Measurements from ENCODE around the gene LAGE3. TPM values are rescaled to one million over a fixed set of nuclear protein-coding genes. Genes with fewer than 3 reads are reported as not detected.

Gene LAGE3
- total and polyA plus RNA-seq, 7 donors, result 10.7 to 64.8 (median 24.1) TPM

GRCh38 chrX:154490414-154491083 is 11.5 kb upstream of the LAGE3 start, which contains the start of gene SLC10A3:
Gene SLC10A3, minus strand, starts transcription at chrX:154490629. Its CDS starts 1,689 bp downstream, at chrX:154488940.
- Histone ChIP-seq H3K4me3 (peak within 1 kb of the TSS; percentile 67), H3K27ac (peak within 1 kb of the TSS; percentile 93), H3K36me3 (ENCODE audit: insufficient read depth in 1 of 2, low read depth in 1 of 2) (peaks cover 0 to 8% of the 10 kb centered on the region in 2 donors), H3K27me3 (ENCODE audit: insufficient read depth in 3 of 3, low read length in 2 of 3) (no peaks in the 10 kb centered on the region), H3K9me3 (no peaks in the 10 kb centered on the region), H3K4me1 (no peaks in the 10 kb centered on the region)
- WGBS, 3 donors, result 0 to 31% (median 0%) methylated on average over 8 to 62 of the region's 71 CpGs
- DNase-seq, result peak; percentile 93 to 96
- intact Hi-C loops (cut with DNase I), result no loop called here
- ATAC-seq, result peak; percentile 90 to 93 (median 92)
- no peak for TF ChIP-seq CTCF (IDR thresholded peaks at IDR 0.05)

GRCh38 chrX:154490021-154490413 is 10.9 kb upstream of the LAGE3 start:
- 0 to 34% (median 0%) methylated on average over 4 to 15 of the region's 19 CpGs for WGBS, 3 donors
- intact Hi-C loops (cut with DNase I), result no loop called here
- Histone ChIP-seq H3K27ac (peak overlapping the region; percentile 93), H3K36me3 (ENCODE audit: insufficient read depth in 1 of 2, low read depth in 1 of 2) (peaks cover 2 to 8% of the 10 kb centered on the region in 2 donors), H3K4me3 (peak overlapping the region; percentile 67), H3K27me3 (ENCODE audit: insufficient read depth in 3 of 3, low read length in 2 of 3) (no peaks in the 10 kb centered on the region), H3K9me3 (no peaks in the 10 kb centered on the region), H3K4me1 (peaks cover 2% of the 10 kb centered on the region)
- DNase-seq, result peak in 1 of 2 donors; percentile 38
- ATAC-seq, result peak; percentile 1 to 19 (median 5)
- TF ChIP-seq CTCF (IDR thresholded peaks at IDR 0.05), result no peak

GRCh38 chrX:154489182-154489581 is 10.1 kb upstream of the LAGE3 start:
- WGBS, 3 donors, result 82 to 100% (median 88%) methylated on average over 1 to 4 of the region's 4 CpGs
- no peak for TF ChIP-seq CTCF (IDR thresholded peaks at IDR 0.05)
- ATAC-seq, result no peak
- Histone ChIP-seq H3K36me3 (ENCODE audit: insufficient read depth in 1 of 2, low read depth in 1 of 2) (peaks cover 2 to 8% of the 10 kb centered on the region in 2 donors), H3K4me3 (peak overlapping the region; percentile 67), H3K4me1 (peaks cover 5% of the 10 kb centered on the region), H3K9me3 (no peaks in the 10 kb centered on the region), H3K27me3 (ENCODE audit: insufficient read depth in 3 of 3, low read length in 2 of 3) (no peaks in the 10 kb centered on the region), H3K27ac (peak overlapping the region; percentile 93)
- intact Hi-C loops (cut with DNase I), result no loop called here
- no peak for DNase-seq

GRCh38 chrX:154488336-154489075 is 9.4 kb upstream of the LAGE3 start:
- ATAC-seq (no peak), DNase-seq (no peak)
- Histone ChIP-seq H3K36me3 (ENCODE audit: insufficient read depth in 1 of 2, low read depth in 1 of 2) (peaks cover 2 to 11% of the 10 kb centered on the region in 2 donors), H3K4me3 (no peak overlapping the region), H3K4me1 (peaks cover 10% of the 10 kb centered on the region), H3K27me3 (ENCODE audit: insufficient read depth in 3 of 3, low read length in 2 of 3) (no peaks in the 10 kb centered on the region), H3K9me3 (no peaks in the 10 kb centered on the region), H3K27ac (no peak overlapping the region)
- no peak for TF ChIP-seq CTCF (IDR thresholded peaks at IDR 0.05)
- 80 to 86% (median 85%) methylated on average over 17 to 20 of the region's 20 CpGs for whole genome bisulfite sequencing, 3 donors
- intact Hi-C loops (cut with DNase I), result no loop called here

Data from psoas muscle (tissue), 8 donors.